K562 (cell line): ENCODE results near the gene PLXND1. TPM values are rescaled to one million over a fixed set of nuclear protein-coding genes. Genes with fewer than 3 reads are reported as not detected.

Experiments
- ELF1 ChIP-seq: fragments of 200-800 bp; sonication (Bioruptor generic); IDR thresholded peaks from 2 replicates; pipeline ENCODE4 v1.6.1; 2016; ENCODE audit warnings: missing genetic modification characterization, missing compliant biosample characterization
- FOXP1 ChIP-seq: sonication (generic); formaldehyde crosslinking; IDR thresholded peaks from 2 replicates; pipeline ENCODE4 v1.8.0; 2022; ENCODE audit warnings: mild to moderate bottlenecking, missing genetic modification reagents
- GABPB1 ChIP-seq: sonication (generic); formaldehyde crosslinking; IDR thresholded peaks from 2 replicates; pipeline ENCODE4 v1.8.0; 2022; ENCODE audit warnings: mild to moderate bottlenecking, missing genetic modification reagents
- GATA2 ChIP-seq: sonication (generic); formaldehyde crosslinking; IDR thresholded peaks from 2 replicates; pipeline ENCODE4 v1.4.0; 2020; ENCODE audit warnings: mild to moderate bottlenecking, missing genetic modification reagents
- HMG20B ChIP-seq: fragments of 250-450 bp; sonication (Bioruptor Pico); IDR thresholded peaks from 2 replicates; pipeline ENCODE4 v1.5.0; 2021; ENCODE audit warnings: mild to moderate bottlenecking
- MCM7 ChIP-seq, 2 experiments: fragments of 450-650 bp; IDR thresholded peaks; 2 replicates each; pipeline ENCODE4 v1.6.1; 2016 to 2018
- MNT ChIP-seq, 2 experiments: fragments of 450-650 bp; conservative IDR thresholded peaks; 2 replicates each; pipeline ENCODE4 v1.6.1; 2017; ENCODE audit warnings: mild to moderate bottlenecking in 2 of 2, moderate library complexity in 2 of 2
- POLR2B ChIP-seq: fragments of 450-650 bp; IDR thresholded peaks from 2 replicates; pipeline ENCODE4 v1.6.1; 2018; ENCODE audit warnings: low read depth; ENCODE audit not compliant: partially characterized antibody
- RHOXF2B ChIP-seq: fragments of 250-450 bp; sonication (Bioruptor Pico); conservative IDR thresholded peaks from 2 replicates; pipeline ENCODE4 v1.5.1; 2021
- SAFB2 ChIP-seq: fragments of 200-400 bp; formaldehyde crosslinking; IDR thresholded peaks from 2 replicates; pipeline ENCODE4 v1.6.1; 2018; ENCODE audit warnings: borderline replicate concordance, low read length, low read depth, moderate library complexity; ENCODE audit not compliant: severe bottlenecking
- SMARCE1 ChIP-seq: fragments of 450-650 bp; IDR thresholded peaks from 2 replicates; pipeline ENCODE4 v1.7.1; 2016; ENCODE audit warnings: mild to moderate bottlenecking
- TFAP4 ChIP-seq: sonication (generic); formaldehyde crosslinking; IDR thresholded peaks from 2 replicates; pipeline ENCODE4 v1.8.0; 2022; ENCODE audit warnings: missing genetic modification reagents, mild to moderate bottlenecking, moderate library complexity, borderline replicate concordance
- polyA plus RNA-seq, 8 experiments: library from polyadenylated mRNA; depleted of rRNA in 4 of 8; stranded (reverse) in 5 of 8; unstranded in 3 of 8; fragments of >200 nt; fragmentation: Nextera tagmentation in 2 of 8; fragmentation: Illumina TruSeq in 1 of 8; extraction: Ambion mirVana in 2 of 8; extraction: Trizol in 1 of 8; gene quantifications; 2 replicates each; pipeline versions ENCODE4 v1.2.1 to v1.2.3, GENCODE V29; 2011 to 2014; ENCODE audit warnings: inconsistent platforms in 1 of 8, missing spikeins in 1 of 8
- total RNA-seq, 7 experiments: library from RNA; depleted of rRNA in 6 of 7; stranded (reverse); fragments of >200 nt in 6 of 7; fragmentation: Illumina TruSeq in 2 of 7; extraction: Trizol in 2 of 7; gene quantifications; 2 replicates each; pipeline versions ENCODE4 v1.2.1 to v1.2.3, GENCODE V29; 2011 to 2021; ENCODE audit warnings: low replicate concordance in 1 of 7
- TF ChIP-seq, protein P1 (sequence below): fragments of 450-650 bp; IDR thresholded peaks from 2 replicates; pipeline ENCODE4 v1.6.1; 2018; ENCODE audit warnings: mild to moderate bottlenecking, low read depth; ENCODE audit not compliant: partially characterized antibody
- TF ChIP-seq, protein P2 (sequence below): fragments of 450-650 bp; formaldehyde crosslinking; IDR thresholded peaks from 2 replicates; pipeline ENCODE4 v1.4.0; 2020; ENCODE audit warnings: mild to moderate bottlenecking, moderate library complexity
- TF ChIP-seq, protein P3 (sequence below): fragments of 150-350 bp; IDR thresholded peaks from 2 replicates; pipeline ENCODE4 v1.6.1; 2014; ENCODE audit warnings: low read depth, mild to moderate bottlenecking, low read length, borderline replicate concordance
- TF ChIP-seq, protein P4 (sequence below): fragments of 450-650 bp; formaldehyde crosslinking; IDR thresholded peaks from 2 replicates; pipeline ENCODE4 v1.4.0; 2020; ENCODE audit warnings: mild to moderate bottlenecking, mixed read lengths

Gene PLXND1
- total and polyA plus RNA-seq, 9 of the 15 experiments (the other 6 are each of a cell fraction or from before 2014, with no cell fraction given) = 0.34 to 28.8 (median 14.0) TPM

DNA sequence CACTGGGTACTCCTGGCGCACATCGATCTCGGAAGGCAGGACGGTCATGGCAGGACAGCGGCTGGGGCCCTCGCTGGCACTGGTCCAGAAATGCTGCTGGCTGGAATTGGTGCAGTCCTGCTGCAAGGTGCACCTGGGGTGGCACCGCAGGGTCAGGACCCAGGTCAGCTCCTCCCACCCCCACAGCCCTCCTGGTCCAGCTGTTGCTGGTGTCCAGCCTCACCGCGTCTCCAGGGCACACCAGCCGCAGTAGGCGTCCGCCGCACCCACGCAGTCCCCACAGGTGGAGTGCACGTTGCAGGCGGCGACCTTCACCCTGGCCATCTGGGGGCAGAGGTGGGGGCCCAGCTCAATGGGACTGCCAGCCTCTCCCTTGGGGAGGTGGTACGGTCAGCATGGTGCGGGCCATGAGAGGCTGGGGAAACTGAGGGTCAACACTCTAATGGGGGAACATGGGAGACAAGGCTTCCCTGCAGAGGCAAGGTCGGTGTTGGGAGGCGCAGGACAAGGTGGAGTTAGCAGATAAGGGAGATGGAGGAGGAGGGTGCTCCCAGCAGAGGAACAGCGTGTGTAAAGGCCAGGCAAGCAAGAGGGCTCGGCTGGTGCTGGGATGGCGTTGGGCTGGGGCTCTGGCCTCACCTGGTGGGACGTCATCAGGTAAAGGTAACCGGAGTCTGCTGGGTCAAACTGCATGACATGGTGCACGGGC lies 20.4 kb downstream of the PLXND1 start (continued):
- no peak for TF ChIP-seq HMG20B (CRISPR knock-in tag)
- TF ChIP-seq, protein P1, sequence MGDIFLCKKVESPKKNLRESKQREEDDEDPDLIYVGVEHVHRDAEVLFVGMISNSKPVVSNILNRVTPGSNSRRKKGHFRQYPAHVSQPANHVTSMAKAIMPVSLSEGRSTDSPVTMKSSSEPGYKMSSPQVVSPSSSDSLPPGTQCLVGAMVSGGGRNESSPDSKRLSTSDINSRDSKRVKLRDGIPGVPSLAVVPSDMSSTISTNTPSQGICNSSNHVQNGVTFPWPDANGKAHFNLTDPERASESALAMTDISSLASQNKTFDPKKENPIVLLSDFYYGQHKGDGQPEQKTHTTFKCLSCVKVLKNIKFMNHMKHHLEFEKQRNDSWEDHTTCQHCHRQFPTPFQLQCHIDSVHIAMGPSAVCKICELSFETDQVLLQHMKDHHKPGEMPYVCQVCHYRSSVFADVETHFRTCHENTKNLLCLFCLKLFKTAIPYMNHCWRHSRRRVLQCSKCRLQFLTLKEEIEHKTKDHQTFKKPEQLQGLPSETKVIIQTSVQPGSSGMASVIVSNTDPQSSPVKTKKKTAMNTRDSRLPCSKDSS = no peak
- TF ChIP-seq SAFB2 = no peak
- TF ChIP-seq SMARCE1 = 0 out of 2 replicates have a peak, but pooled peaks have one; percentile 39
- no peak for TF ChIP-seq FOXP1 (CRISPR knock-in tag)
- no peak for TF ChIP-seq ELF1 (tag)
- TF ChIP-seq, protein P2, sequence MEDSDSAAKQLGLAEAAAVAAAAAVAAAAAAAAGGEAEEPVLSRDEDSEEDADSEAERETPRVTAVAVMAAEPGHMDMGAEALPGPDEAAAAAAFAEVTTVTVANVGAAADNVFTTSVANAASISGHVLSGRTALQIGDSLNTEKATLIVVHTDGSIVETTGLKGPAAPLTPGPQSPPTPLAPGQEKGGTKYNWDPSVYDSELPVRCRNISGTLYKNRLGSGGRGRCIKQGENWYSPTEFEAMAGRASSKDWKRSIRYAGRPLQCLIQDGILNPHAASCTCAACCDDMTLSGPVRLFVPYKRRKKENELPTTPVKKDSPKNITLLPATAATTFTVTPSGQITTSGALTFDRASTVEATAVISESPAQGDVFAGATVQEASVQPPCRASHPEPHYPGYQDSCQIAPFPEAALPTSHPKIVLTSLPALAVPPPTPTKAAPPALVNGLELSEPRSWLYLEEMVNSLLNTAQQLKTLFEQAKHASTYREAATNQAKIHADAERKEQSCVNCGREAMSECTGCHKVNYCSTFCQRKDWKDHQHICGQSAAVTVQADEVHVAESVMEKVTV = no peak
- TF ChIP-seq, protein P3, sequence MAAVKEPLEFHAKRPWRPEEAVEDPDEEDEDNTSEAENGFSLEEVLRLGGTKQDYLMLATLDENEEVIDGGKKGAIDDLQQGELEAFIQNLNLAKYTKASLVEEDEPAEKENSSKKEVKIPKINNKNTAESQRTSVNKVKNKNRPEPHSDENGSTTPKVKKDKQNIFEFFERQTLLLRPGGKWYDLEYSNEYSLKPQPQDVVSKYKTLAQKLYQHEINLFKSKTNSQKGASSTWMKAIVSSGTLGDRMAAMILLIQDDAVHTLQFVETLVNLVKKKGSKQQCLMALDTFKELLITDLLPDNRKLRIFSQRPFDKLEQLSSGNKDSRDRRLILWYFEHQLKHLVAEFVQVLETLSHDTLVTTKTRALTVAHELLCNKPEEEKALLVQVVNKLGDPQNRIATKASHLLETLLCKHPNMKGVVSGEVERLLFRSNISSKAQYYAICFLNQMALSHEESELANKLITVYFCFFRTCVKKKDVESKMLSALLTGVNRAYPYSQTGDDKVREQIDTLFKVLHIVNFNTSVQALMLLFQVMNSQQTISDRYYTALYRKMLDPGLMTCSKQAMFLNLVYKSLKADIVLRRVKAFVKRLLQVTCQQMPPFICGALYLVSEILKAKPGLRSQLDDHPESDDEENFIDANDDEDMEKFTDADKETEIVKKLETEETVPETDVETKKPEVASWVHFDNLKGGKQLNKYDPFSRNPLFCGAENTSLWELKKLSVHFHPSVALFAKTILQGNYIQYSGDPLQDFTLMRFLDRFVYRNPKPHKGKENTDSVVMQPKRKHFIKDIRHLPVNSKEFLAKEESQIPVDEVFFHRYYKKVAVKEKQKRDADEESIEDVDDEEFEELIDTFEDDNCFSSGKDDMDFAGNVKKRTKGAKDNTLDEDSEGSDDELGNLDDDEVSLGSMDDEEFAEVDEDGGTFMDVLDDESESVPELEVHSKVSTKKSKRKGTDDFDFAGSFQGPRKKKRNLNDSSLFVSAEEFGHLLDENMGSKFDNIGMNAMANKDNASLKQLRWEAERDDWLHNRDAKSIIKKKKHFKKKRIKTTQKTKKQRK = no peak
- TF ChIP-seq MCM7 (IDR thresholded peaks at IDR 0.05) = no peak
- no peak for TF ChIP-seq RHOXF2B (CRISPR knock-in tag)
- TF ChIP-seq GATA2 (CRISPR knock-in tag) = peak; percentile 47; the same call in 1 of the 2 replicates
- TF ChIP-seq TFAP4 (CRISPR knock-in tag) = peak; percentile 67; the same call in 1 of the 2 replicates
- no peak for TF ChIP-seq POLR2B
- TF ChIP-seq MNT (conservative IDR thresholded peaks at IDR 0.05) = no peak
- TF ChIP-seq GABPB1 = no peak
- TF ChIP-seq, protein P4, sequence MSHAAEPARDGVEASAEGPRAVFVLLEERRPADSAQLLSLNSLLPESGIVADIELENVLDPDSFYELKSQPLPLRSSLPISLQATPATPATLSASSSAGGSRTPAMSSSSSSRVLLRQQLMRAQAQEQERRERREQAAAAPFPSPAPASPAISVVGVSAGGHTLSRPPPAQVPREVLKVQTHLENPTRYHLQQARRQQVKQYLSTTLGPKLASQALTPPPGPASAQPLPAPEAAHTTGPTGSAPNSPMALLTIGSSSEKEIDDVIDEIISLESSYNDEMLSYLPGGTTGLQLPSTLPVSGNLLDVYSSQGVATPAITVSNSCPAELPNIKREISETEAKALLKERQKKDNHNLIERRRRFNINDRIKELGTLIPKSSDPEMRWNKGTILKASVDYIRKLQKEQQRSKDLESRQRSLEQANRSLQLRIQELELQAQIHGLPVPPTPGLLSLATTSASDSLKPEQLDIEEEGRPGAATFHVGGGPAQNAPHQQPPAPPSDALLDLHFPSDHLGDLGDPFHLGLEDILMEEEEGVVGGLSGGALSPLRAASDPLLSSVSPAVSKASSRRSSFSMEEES (CRISPR knock-in tag) = no peak
